Right lobe of liver (tissue), 6 donors: ENCODE results near the gene UBXN6. TPM values are rescaled to one million over a fixed set of nuclear protein-coding genes. Genes with fewer than 3 reads are reported as not detected.
A peak's percentile ranks its signal among the peaks of the same experiment; 100 is the strongest.

Experiments
- ATAC-seq, 4 donors: fragments of 200-7000 bp; cut with Tn5 transposase; one replicate each; pipeline ENCODE4 v1.9.1; 2020; ENCODE audit warnings: mild to moderate bottlenecking in 4 of 4, moderate library complexity in 4 of 4
- DNase-seq, 3 donors: peaks; one replicate each; pipeline ENCODE4 v3.0.0-alpha.2; 2020
- H3K27ac ChIP-seq, 3 donors: fragments of 200-600 bp; one replicate each; pipeline ENCODE4 v1.8.0; 2022
- H3K27me3 ChIP-seq, 2 donors: fragments of 200-600 bp; one replicate each; pipeline ENCODE4 v1.8.0; 2022
- H3K36me3 ChIP-seq, 4 donors: fragments of 200-600 bp; sonication (generic) in 1 of 4; one replicate each; pipeline versions ENCODE4 v1.5.1 to v1.8.0; 2017 to 2022; ENCODE audit warnings: control low read depth in 1 of 4
- H3K4me1 ChIP-seq, 4 donors: fragments of 200-600 bp; sonication (generic) in 1 of 4; one replicate each; pipeline versions ENCODE4 v1.5.1 to v1.8.0; 2017 to 2022; ENCODE audit warnings: control low read depth in 1 of 4
- H3K4me3 ChIP-seq, 3 donors: fragments of 200-600 bp; one replicate each; pipeline ENCODE4 v1.8.0; 2022
- H3K9me3 ChIP-seq, 4 donors: fragments of 200-600 bp; sonication (generic) in 1 of 4; one replicate each; pipeline versions ENCODE4 v1.5.1 to v1.8.0; 2017 to 2022; ENCODE audit warnings: control low read depth in 1 of 4
- POLR2A ChIP-seq: fragments of 450-650 bp; IDR thresholded peaks from one replicate; pipeline ENCODE4 v1.6.1; 2017; ENCODE audit warnings: antibody characterized with exemption, mild to moderate bottlenecking
- WGBS: methylation state at CpG from one replicate; pipeline ENCODE4 v1.1.6; 2018; ENCODE audit warnings: low coverage, low lambda C conversion rate; ENCODE audit not compliant: insufficient coverage; ENCODE audit errors: missing lambda C conversion rate; 5-methylcytosine and 5-hydroxymethylcytosine counted together
- intact Hi-C, 2 donors: fragments of 100-400 bp; cut with DNase I; formaldehyde crosslinking; loops; one replicate each; pipeline versions ENCODE4 v1.11.2 to v1.14.1; 2022
- total RNA-seq, 6 experiments: library from RNA; depleted of rRNA in 2 of 6; stranded (reverse); fragments of >200 nt in 2 of 6; fragmentation: NEBNext Ultra II Directional in 3 of 6; extraction: Animal tissue kit (Norgen Biotek cat#: 25700) in 3 of 6; gene quantifications; one replicate each; pipeline versions ENCODE4 v1.1.0 to v1.2.4, GENCODE V29; 2016 to 2023
- TF ChIP-seq, protein P1 (sequence below), 4 donors: fragments of 200-600 bp in 3 of 4; fragments of 450-650 bp in 1 of 4; IDR thresholded peaks; one replicate each; pipeline versions ENCODE4 v1.5.1 to v1.8.0; 2016 to 2022; ENCODE audit warnings: antibody characterized with exemption in 4 of 4, mild to moderate bottlenecking in 2 of 4
- donor health status: DM: no; HTN: yes; CAD: no.
- donor health status: DM: no; HTN: no; CAD: no.
- donor health status: DM: no; HTN: no; CAD: no.
- donor health status: DM: no; HTN: yes; CAD: no.
- donor health status: DM: no; HTN: yes; CAD: no.

The UBXN6 gene
- total RNA-seq, 6 experiments from 2014 or later: 47.2 to 79.1 (median 58.8) TPM

DNA sequence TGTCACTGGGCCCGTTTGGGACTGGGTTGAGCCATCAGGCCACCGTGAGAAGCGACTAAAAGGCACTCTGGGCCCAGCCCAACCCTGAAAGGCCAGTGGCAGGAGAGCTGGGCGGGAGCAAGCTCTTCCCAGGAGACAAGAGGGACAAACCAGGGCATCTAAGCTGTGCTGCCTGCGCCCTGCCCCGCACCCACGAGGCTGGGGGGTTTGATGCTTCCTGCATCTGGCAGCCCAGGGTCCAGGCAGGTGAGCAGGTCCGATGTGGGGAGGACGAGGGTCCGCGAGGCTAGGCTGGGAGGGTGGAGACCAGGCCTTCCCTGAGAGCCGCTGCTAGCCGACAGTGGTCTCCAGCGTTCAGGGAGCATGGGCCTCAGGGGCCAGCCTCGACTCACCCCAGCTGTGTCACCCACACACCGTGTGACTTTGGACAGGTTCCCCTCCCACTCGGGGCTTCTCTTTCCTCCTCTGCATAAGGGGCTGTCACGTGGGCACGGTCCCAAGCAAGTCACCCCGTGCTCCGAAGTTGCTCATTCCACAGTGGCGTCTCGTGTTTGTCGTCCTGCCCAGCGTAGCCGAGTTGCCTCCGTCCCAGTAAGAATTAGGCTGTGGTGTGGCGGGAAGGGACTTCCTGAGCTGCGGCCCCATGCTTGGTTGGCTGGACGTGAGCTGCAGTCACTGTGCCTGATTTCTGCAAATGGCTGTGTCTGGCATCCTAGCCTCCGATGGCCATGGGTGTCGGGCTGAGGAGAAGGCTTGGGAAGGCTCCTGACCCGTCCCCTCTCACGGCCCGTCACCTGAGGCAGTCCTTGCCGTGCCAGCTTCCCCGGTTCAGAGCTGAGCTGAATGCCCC, 44.9 kb upstream of the UBXN6 start:
- Histone ChIP-seq H3K36me3 (peaks cover 0 to 65% (median 12%) of the 10 kb centered on the region in 4 donors), H3K4me3 (no peak overlapping the region), H3K4me1 (no peaks in the 10 kb centered on the region), H3K27ac (no peak overlapping the region), H3K27me3 (no peaks in the 10 kb centered on the region), H3K9me3 (no peaks in the 10 kb centered on the region)
- TF ChIP-seq, protein P1, sequence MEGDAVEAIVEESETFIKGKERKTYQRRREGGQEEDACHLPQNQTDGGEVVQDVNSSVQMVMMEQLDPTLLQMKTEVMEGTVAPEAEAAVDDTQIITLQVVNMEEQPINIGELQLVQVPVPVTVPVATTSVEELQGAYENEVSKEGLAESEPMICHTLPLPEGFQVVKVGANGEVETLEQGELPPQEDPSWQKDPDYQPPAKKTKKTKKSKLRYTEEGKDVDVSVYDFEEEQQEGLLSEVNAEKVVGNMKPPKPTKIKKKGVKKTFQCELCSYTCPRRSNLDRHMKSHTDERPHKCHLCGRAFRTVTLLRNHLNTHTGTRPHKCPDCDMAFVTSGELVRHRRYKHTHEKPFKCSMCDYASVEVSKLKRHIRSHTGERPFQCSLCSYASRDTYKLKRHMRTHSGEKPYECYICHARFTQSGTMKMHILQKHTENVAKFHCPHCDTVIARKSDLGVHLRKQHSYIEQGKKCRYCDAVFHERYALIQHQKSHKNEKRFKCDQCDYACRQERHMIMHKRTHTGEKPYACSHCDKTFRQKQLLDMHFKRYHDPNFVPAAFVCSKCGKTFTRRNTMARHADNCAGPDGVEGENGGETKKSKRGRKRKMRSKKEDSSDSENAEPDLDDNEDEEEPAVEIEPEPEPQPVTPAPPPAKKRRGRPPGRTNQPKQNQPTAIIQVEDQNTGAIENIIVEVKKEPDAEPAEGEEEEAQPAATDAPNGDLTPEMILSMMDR (IDR thresholded peaks at IDR 0.05): no peak
- no peak for TF ChIP-seq POLR2A
- WGBS: 60% methylated on average over 5 of the region's 37 CpGs
- intact Hi-C loops: no loop called here
- DNase-seq (no peak), ATAC-seq (no peak)

DNA sequence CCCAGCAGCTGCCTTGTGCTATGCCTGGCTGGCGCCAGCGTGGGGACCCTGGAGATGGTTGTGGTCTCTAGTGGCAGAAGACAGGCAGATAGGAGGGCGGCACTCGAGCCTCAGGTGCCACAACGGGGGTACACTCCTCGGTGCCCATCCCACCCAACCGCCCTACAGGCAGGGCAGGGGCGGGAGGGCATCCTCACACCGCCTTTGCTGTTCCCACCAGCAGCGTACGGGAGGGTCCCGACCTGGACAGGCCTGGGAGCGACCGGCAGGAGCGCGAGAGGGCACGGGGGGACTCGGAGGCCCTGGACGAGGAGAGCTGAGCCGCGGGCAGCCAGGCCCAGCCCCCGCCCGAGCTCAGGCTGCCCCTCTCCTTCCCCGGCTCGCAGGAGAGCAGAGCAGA, 44.1 kb upstream of the UBXN6 start:
- TF ChIP-seq, protein P1 (IDR thresholded peaks at IDR 0.05): no peak
- TF ChIP-seq POLR2A: no peak
- no peaks in the 10 kb centered on the region for H3K27me3 ChIP-seq
- H3K36me3 ChIP-seq: peaks cover 0 to 57% (median 8%) of the 10 kb centered on the region in 4 donors
- no peaks in the 10 kb centered on the region for H3K4me1 ChIP-seq
- H3K9me3 ChIP-seq: no peaks in the 10 kb centered on the region
- no peak for ATAC-seq
- 83% methylated on average over 2 of the region's 25 CpGs for WGBS
- intact Hi-C loops: no loop called here
- no peak overlapping the region for H3K27ac ChIP-seq
- DNase-seq: no peak
- no peak overlapping the region for H3K4me3 ChIP-seq

DNA sequence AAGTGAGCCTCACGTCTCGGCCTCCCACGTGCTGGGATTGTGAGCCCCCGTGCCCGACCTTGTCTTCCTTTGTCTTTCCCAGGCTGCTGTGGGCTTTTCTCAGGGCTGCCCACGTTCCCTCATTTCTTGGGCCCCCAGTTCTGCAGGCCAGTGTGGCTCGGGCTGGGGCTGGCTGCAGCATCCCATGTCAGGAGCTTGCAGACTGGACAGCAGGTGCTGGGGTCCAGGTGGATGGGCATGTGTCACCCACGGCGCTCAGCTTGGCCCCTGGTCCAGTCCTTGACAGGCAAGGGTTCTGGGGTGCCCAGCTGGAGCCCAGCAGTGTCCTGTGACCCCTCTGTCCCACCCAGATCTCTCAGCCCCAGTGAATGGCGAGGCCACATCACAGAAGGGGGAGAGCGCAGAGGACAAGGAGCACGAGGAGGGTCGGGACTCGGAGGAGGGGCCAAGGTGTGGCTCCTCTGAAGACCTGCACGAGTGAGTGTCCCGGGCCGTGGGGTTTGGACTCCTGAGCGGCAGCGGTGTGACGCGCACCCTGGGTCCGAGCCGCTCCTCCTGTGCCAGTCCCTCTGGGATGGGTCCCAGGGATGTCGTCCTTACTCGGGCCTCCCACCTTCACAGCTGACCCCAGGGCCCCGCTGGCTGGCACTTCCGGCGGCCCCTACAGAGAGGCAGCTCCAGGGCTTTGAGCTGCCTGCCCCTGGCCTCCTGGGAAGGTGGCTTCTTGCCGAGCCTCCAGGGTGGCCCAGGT, 43.4 kb upstream of the UBXN6 start:
- ATAC-seq: peak in 1 of 4 donors; percentile 3
- no peak overlapping the region for H3K4me3 ChIP-seq
- intact Hi-C loops: no loop called here
- WGBS: 83% methylated on average over 6 of the region's 29 CpGs
- no peak for DNase-seq
- TF ChIP-seq, protein P1 (IDR thresholded peaks at IDR 0.05): no peak
- TF ChIP-seq POLR2A: no peak
- H3K27me3 ChIP-seq: no peaks in the 10 kb centered on the region
- H3K27ac ChIP-seq: no peak overlapping the region
- H3K9me3 ChIP-seq: no peaks in the 10 kb centered on the region
- peaks cover 0 to 52% (median 7%) of the 10 kb centered on the region in 4 donors for H3K36me3 ChIP-seq
- no peaks in the 10 kb centered on the region for H3K4me1 ChIP-seq

DNA sequence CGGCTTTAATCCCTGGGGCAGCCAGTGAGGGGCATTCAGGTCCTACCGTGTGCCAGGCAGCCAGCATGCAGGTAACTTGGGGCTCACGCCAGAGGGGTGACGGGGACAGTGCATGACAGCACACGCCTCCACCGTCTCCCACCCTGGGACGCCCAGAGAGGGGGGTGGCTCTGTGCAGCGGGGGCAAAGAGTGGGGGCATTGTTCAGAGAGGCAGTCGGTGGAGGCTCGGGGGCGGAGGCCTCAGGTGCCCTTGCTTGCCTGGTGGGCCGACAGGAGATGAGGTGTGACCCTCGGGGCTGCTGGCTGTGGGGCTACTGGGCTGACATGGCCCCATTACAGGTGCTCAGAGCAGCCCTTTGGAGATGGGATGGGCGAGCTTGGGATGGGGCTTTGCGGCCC, 42.3 kb upstream of the UBXN6 start:
- H3K27me3 ChIP-seq: no peaks in the 10 kb centered on the region
- intact Hi-C loops: loop anchor here in 1 of 2 donors (10.0 kb wide), 1 partner anchor 235 kb away; no protein-coding TSS in a partner anchor
- H3K36me3 ChIP-seq: peaks cover 0 to 49% (median 4%) of the 10 kb centered on the region in 4 donors
- no peaks in the 10 kb centered on the region for H3K4me1 ChIP-seq
- ATAC-seq (no peak), DNase-seq (no peak)
- TF ChIP-seq, protein P1 (IDR thresholded peaks at IDR 0.05): no peak
- TF ChIP-seq POLR2A: no peak
- H3K27ac ChIP-seq: no peak overlapping the region
- 94% methylated on average over 2 of the region's 15 CpGs for WGBS
- no peak overlapping the region for H3K4me3 ChIP-seq
- H3K9me3 ChIP-seq: no peaks in the 10 kb centered on the region
